ENCODE measurements around the gene SMC6. TPM values are rescaled to one million over a fixed set of nuclear protein-coding genes. Genes with fewer than 3 reads are reported as not detected.

The SMC6 gene
- total RNA-seq, 1 experiment from 2014 or later, result 40.3 TPM

DNA sequence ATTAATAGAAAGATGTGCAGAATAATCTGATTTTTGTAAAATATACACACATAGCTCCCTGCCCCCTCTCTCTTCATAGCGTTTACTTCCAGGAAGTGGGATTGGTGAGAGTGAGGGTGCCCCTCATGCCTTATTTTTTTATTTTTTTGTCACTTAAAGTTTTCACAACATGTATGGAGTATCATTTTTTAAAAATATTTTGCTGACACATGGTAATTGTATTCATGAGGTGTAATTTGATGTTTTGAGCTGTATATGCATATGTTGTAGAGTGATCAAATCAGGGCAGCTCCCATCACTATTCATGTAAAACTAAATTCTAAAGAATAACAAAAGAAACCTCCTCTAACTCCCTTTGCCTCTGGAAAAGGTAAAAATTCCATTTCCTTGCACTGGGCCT is 138.5 kb downstream of the SMC6 start:
- Histone ChIP-seq H2BK5ac (ENCODE audit: insufficient read length, low read length) (no peak overlapping the region), H3K4me1 (ENCODE audit: insufficient read depth, low read length) (peaks cover 4% of the 10 kb centered on the region; the same call in 1 of the 2 replicates), H4K91ac (ENCODE audit: insufficient read length, low read depth, low read length) (no peak overlapping the region), H4K20me1 (ENCODE audit: control insufficient read depth, insufficient read depth, insufficient read length) (peaks cover 2% of the 10 kb centered on the region), H2BK15ac (ENCODE audit: low read depth, low read length) (no peak overlapping the region), H4K8ac (replicated peaks; ENCODE audit: insufficient read length, low read depth, low read length) (no peak overlapping the region), H2AK5ac (ENCODE audit: insufficient read length, low read length) (no peak overlapping the region), H2BK20ac (ENCODE audit: low read depth, low read length, poor library complexity, severe bottlenecking) (no peak overlapping the region), H3K4ac (ENCODE audit: low read depth, low read length) (no peak overlapping the region), H3K23ac (ENCODE audit: insufficient read length, low read depth, low read length) (no peak overlapping the region), H2BK120ac (ENCODE audit: low read depth, low read length, poor library complexity, severe bottlenecking) (no peak overlapping the region), H3K79me1 (ENCODE audit: insufficient read depth, low read depth, low read length, poor library complexity, severe bottlenecking) (no peaks in the 10 kb centered on the region), H3K56ac (ENCODE audit: insufficient read length, low read depth, low read length) (no peak overlapping the region), H3K27ac (ENCODE audit: insufficient read length, low read depth, low read length) (no peak overlapping the region), H3T11ph (ENCODE audit: low read length) (no peak overlapping the region), H3K18ac (ENCODE audit: insufficient read length, low read depth, low read length) (no peak overlapping the region), H2AFZ (ENCODE audit: low read length) (no peak overlapping the region), H3K27me3 (ENCODE audit: insufficient read depth, low read length) (no peaks in the 10 kb centered on the region), H3K79me2 (ENCODE audit: insufficient read depth, low read length) (no peaks in the 10 kb centered on the region), H3K9ac (ENCODE audit: extremely low read depth, insufficient read length, low read length) (no peak overlapping the region), H3K14ac (ENCODE audit: insufficient read depth, low read length) (no peak overlapping the region), H4K5ac (ENCODE audit: insufficient read length, low read depth, low read length) (no peak overlapping the region), H2BK12ac (ENCODE audit: insufficient read length, low read depth, low read length) (no peak overlapping the region), H3K23me2 (ENCODE audit: insufficient read length, low read depth, low read length, poor library complexity, severe bottlenecking) (no peaks in the 10 kb centered on the region), H3K4me2 (ENCODE audit: insufficient read depth, insufficient read length, low read length) (no peak overlapping the region), H3K9me3 (ENCODE audit: control insufficient read depth, low read depth, low read length) (no peaks in the 10 kb centered on the region)
- Mint-ChIP-seq H3K27ac (no peak overlapping the region), H3K4me1 (peaks cover 11 to 19% of the 10 kb centered on the region in 2 experiments), H3K4me3 (no peak overlapping the region), H3K27me3 (ENCODE audit: low read depth) (no peaks in the 10 kb centered on the region; the same call in 1 of the 2 replicates), H3K9me3 (no peaks in the 10 kb centered on the region), H3K36me3 (ENCODE audit: insufficient read depth in 1 of 3, low read depth in 3 of 3) (peaks cover 0 to 2% (median 0%) of the 10 kb centered on the region in 3 experiments; a peak in 2 of 7 replicates)
- TF ChIP-seq, protein P1, sequence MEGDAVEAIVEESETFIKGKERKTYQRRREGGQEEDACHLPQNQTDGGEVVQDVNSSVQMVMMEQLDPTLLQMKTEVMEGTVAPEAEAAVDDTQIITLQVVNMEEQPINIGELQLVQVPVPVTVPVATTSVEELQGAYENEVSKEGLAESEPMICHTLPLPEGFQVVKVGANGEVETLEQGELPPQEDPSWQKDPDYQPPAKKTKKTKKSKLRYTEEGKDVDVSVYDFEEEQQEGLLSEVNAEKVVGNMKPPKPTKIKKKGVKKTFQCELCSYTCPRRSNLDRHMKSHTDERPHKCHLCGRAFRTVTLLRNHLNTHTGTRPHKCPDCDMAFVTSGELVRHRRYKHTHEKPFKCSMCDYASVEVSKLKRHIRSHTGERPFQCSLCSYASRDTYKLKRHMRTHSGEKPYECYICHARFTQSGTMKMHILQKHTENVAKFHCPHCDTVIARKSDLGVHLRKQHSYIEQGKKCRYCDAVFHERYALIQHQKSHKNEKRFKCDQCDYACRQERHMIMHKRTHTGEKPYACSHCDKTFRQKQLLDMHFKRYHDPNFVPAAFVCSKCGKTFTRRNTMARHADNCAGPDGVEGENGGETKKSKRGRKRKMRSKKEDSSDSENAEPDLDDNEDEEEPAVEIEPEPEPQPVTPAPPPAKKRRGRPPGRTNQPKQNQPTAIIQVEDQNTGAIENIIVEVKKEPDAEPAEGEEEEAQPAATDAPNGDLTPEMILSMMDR (conservative IDR thresholded peaks at IDR 0.05), result no peak
- no peak for DNase-seq
- WGBS (ENCODE audit: extremely low coverage, insufficient read length, low lambda C conversion rate), result no CpG with 5 or more reads among the region's 1 CpG
